GM15510 (cell line): Measurements from ENCODE around the gene AHDC1.

Experiments used
- POLR2A ChIP-seq: IDR thresholded peaks from 3 replicates; pipeline ENCODE4 v1.6.1; 2011; ENCODE audit warnings: borderline replicate concordance; ENCODE audit not compliant: insufficient read length; ENCODE audit errors: extremely low read depth

AHDC1 gene, protein sequence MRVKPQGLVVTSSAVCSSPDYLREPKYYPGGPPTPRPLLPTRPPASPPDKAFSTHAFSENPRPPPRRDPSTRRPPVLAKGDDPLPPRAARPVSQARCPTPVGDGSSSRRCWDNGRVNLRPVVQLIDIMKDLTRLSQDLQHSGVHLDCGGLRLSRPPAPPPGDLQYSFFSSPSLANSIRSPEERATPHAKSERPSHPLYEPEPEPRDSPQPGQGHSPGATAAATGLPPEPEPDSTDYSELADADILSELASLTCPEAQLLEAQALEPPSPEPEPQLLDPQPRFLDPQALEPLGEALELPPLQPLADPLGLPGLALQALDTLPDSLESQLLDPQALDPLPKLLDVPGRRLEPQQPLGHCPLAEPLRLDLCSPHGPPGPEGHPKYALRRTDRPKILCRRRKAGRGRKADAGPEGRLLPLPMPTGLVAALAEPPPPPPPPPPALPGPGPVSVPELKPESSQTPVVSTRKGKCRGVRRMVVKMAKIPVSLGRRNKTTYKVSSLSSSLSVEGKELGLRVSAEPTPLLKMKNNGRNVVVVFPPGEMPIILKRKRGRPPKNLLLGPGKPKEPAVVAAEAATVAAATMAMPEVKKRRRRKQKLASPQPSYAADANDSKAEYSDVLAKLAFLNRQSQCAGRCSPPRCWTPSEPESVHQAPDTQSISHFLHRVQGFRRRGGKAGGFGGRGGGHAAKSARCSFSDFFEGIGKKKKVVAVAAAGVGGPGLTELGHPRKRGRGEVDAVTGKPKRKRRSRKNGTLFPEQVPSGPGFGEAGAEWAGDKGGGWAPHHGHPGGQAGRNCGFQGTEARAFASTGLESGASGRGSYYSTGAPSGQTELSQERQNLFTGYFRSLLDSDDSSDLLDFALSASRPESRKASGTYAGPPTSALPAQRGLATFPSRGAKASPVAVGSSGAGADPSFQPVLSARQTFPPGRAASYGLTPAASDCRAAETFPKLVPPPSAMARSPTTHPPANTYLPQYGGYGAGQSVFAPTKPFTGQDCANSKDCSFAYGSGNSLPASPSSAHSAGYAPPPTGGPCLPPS (N-terminal part only)

DNA sequence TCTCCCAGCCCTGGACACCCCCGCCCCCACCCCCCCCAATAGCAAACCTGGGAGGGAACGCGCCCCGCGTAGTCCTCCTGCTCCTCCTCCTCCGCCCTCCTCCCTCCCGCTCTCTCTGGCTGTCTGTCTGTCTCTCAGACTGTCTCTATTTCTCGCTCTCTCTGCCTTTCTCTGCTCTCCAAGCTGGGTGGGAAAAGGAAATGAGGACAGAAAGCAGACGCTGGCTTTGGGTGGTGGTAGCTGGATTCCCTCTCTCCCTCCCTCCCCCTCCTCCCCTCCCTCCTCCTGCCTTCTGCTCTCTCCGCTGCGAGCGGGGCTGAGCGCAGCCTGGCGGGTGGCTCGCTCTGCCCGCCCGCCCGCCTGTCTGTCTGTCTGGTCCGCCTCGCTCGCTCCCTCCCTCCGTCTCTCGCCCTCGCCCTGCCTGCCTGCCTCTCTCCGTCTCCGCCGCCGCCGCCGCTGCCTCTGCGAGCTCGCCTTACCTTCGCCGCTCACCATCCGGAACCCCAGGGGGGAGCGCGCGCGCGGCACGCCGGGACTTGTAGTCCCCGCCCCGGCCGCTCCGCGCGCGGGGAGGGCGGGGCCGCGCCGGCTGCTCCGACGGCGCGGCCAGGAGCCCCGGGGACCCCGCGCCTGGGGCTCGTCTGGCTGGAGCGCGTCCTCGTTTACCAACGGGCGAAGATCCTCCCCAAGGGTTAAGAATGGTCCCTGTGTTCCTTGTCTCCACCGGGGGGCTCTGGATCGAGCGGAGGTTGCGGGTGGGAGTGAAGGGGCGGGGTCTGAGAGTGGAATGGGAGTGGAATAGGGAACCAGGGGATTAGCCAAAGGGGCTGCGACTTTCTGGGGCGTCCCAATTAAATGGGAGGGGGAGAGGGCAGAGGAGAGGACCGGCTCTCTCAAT lies at the start of gene AHDC1:
AHDC1 (minus strand) TSS at position 464 of the 898 bp plus-strand sequence. CDS start 52,029 bp downstream, outside the sequence.
- TF ChIP-seq POLR2A = peak; percentile 83

DNA sequence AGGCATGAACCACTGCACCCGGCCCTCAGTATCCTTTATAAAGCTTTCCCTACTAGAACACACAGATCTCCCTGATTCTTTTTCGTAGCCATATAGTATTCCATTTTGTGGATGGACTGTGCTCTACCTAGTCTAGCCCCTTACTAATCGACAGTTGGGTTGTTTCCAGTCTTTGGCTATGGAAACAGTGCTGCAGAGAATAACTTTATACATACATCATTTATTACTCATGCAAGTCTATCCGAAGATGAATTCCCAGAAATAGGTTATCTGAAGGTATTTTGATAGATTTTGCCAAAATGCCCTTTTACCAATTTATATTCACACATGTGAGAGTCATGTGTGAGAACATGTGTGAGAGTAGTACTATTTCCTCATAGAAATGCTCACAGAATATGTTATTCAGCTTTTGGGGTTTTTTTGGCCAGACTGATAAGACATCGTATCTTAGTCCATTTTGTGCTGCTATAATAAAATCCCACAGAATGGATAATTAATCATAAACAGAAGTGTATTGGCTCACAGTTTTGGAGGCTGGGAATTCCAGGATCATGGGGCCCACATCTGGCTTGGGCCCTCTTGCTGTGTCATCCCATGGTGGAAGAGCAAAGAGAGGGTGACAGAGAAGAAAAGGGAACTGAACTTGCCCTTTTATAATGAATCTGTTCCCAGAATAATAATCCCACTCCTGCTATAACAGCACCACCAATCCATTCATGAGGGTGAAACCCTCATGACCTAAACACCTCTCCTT lies 48.3 kb upstream of the AHDC1 start:
- TF ChIP-seq POLR2A = no peak

DNA sequence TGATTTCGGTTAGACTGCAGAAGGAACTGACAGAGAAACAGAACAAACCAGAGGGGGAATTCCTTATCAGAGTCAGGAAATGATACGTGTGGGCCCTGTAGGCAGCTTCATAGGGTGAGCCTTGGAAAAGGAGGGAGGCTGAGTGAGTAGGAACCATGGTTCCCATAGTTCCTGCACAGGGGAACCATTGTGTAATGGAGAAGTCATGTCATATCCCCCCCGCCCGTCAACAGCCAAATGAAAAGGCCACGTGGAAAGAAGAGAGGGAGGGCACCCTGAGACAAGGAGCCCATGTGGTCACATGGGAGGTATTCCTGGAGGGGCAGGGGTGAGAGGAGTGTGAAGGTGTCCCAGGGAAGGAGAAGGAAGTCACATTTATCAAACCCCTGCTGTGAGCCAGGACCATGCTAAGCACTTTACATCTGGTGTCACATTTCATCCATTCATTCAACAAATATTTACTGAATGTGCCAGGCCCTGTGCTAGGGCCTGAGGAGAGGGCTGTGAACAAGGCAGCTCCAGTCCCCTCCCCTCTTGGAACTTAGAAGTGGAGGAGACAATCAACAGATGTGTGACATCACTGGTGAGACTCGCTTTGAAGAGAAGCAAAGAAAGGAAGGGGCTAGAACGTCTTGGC lies 46.7 kb upstream of the AHDC1 start:
- TF ChIP-seq POLR2A = no peak

DNA sequence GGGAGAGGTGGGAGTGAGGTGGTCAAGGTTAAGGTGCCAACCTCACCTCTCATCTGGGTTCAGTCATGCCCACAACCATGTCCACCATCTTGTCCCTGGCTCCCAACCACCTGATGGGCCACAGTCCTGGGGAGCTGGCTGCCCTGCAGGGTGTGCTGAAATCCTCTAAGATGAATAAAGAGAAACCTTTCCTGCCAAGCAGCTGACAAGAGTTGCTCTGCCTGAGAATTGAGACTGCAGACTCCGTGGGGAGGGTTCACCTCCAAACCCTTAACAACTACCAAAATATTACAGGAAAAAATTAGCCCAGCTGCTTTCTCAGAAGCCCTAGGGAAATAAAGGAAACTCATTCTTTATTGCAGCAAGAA lies 46.2 kb upstream of the AHDC1 start:
- no peak for TF ChIP-seq POLR2A

DNA sequence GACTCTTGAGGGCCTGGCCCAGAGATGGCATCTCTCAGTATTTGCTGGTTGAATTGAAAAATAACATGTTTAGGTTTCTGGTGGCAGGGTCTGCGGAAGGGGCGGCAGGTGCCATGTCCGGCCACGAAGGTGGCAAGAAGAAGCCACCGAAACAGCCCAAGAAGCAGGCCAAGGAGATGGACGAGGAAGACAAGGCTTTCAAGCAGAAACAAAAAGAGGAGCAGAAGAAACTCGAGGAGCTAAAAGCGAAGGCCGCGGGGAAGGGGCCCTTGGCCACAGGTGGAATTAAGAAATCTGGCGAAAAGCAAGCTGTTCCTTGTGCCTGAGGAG lies 45.3 kb upstream of the AHDC1 start:
- TF ChIP-seq POLR2A = no peak

DNA sequence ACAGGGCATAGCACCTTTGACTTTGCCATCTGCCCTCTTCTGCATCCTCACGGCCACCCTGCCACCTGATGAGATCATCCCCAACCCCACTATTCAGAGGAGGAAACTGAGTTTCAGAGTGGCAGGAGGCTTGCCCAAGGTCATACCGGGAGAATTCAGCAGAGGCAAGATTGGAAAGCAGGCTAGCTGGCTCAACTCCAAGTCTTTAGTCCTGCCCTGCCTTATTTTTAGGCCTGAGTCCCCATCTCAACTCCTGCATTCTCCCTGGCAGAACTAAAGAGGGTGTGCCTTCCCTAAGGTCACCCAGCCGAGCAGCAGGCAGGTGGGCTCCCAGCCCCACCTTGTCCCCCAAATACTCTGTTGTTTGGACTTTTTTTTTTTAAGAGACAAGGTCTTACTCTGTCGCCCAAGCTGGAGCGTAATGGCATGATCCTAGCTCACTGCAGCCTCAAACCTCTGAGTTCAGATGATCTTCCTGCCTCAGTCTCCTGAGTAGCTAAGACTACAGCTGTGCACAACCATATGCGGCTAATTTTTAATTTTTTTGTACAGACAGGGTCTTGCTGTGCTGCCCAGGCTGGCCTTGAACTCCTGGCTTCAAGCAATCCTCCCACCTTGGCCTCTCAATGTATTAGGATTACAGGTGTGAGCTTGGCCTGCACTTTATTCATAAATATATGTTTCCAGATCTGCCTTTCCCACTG lies 44.8 kb upstream of the AHDC1 start:
- TF ChIP-seq POLR2A = no peak

DNA sequence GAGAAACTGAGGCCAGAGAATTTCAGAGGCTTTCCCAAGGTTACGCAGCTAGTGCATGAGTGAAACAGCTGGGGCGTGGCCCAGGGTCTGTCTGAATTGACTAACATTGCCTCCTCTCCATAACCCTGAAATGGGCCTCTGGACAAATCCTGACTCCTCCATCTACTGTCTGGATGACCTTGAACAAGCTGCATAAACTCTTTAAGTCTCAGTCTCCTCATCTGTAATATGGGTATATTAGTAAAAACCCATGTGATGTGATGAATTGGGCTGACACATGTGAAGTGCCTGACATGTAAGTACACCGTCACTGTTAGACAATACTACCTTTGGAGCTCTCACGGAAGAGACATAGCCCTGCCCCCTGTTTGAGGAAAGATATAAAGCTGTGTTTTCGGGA lies 43.4 kb upstream of the AHDC1 start:
- no peak for TF ChIP-seq POLR2A

DNA sequence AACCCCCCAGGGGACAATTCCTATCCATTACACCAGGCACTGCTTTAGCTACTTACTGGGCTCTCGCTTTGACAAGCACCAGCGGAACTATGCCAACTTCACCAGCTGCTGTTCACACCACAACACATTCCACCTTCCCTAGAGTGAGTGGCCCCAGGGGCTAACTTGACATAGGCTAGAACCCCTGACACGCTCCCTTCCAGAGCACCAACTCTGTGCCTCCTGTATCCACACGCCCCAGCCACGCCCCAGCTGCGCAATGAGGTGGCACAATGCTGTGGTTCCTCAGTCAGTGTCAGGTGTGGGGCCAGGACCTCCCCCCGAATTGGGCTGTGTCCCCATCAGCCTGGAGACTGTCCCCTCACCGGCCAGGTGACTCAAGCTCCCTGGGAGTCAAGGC lies 42.7 kb upstream of the AHDC1 start:
- TF ChIP-seq POLR2A = no peak

DNA sequence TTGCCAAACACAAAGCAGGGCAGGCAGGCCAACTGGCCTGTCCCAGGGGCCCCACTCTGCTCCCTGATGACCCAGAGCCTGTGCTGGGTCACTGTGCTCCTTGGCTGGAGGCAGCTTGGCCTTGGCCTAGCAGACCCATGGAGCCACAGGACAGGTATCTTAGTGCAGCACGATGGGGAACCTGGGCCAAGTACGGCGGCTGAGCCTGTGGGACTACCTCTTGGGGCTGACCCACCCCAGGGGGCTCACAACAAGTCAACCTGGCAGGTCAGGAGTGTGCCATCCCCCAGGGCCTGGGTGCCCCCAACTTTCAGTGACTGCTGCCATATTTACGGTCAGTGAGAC lies 41.1 kb upstream of the AHDC1 start:
- TF ChIP-seq POLR2A = no peak

DNA sequence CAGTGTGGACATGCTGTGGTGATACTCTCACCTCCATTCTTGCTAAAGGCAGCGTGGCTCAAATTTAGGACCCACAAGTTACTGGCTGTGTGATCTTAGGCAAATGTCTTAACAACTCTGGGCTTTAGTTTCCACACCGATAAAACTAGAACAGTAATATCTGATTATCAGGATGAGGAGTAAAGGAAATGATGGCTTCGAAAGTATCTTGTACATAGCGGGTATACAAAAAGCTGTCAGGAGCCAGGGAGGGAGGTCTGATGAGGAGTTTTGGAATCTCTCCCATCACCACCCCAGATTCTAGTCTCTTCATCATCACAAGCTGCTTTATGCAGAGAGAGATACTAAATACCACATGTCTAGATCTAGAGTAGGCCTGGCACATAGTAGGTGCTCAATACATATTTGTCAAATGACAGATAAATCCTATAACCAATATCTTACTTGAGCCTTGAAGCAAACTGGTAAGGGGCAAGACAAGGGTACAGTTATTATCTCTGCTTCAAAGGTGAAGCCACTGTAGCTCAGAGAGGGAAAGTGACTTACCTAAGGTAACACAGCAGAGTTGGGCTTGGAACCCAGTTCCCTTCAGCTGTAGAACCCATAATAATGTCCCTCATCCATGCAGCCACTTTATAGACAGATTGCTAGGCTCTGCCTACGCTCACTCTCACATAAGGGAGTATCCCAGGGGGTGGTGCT lies 40.6 kb upstream of the AHDC1 start:
- no peak for TF ChIP-seq POLR2A

DNA sequence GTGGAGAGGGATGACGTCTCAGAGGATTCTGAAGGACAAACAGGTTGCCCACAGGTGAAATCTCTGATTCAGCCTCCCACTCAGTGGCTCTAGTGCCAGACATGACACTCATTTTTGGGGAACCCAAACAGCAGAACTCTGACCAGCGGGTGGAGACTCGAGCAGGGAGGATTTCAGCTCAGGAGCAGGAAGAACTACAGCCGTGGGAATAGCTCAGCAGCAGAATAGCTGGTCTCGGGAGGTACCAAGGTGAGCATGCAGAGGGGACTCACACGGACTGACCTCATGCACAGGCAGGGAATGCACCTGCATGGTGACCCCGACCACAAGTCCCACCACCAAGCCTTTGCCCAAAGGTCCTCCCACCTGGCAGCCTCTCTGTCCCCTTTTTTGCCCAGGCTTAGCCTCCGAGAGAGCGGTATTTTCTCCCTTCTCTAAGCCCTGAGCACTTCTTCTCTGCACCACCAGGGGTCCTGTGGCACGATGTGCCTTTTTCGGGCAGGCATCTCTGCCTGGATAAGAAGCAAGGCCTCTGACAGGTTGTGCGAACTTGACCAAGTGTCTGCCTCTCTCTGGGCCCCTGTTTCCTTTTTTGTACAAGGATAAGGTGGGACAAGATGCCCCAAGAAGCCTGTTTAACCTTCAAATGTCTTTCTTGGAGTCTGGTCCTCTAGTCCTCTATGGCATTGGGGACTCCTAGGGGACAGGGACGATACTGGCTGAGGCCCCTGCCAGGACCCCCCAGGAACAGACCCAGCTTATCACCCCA lies 39.8 kb upstream of the AHDC1 start:
- no peak for TF ChIP-seq POLR2A

DNA sequence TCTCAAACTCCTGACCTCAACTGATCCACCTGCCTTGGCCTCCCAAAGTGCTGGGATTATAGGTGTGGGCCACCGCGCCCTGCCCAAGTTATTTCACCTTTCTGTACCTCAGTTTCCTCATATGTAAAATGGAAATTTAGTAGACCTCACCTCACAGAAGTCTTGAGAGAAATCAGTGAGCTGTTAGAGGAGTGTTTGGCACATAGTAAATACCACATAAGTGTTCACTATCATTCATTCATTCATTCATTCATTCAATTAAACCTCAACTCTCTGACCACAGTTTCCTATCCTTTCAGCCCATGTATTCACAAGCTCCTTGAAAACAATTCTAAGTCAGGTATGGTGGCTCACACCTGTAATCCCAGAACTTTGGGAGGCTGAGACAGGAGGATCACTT lies 34.9 kb upstream of the AHDC1 start:
- no peak for TF ChIP-seq POLR2A

DNA sequence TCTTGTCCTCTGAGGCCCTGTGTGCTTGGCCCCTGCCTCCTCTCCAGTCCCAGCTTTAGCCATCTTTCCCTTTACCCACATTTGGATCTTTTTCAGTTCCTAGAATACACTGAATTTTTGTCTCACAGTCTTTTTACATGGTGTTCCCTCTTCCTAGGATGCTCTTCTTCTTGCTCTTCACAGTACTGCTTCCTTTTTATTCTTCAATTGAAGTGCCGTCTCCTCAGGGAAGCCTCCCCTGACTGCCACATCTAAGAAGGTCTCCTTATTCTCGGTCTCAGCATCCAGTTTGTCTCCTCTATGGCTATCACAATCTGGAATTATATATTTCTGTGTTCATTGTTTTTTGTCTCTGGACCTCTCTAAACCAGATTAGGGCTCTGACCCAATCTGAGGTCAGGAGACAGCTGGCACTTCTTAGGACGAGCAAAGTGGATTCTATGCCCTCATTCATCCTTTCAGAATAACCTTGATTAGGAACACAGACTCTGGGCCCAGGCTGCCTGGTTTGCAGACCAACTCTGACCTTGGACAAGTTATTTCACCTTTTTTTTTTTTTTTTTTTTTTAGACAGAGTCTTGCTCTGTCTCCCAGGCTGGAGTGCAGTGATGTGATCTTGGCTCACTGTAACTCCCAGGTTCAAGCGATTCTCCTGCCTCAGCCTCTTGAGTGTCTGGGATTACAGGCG lies 34.2 kb upstream of the AHDC1 start:
- TF ChIP-seq POLR2A = no peak
